ENCODE results near the gene FAM168A.
A peak's percentile ranks its signal among the peaks of the same experiment; 100 is the strongest.

Gene FAM168A

DNA sequence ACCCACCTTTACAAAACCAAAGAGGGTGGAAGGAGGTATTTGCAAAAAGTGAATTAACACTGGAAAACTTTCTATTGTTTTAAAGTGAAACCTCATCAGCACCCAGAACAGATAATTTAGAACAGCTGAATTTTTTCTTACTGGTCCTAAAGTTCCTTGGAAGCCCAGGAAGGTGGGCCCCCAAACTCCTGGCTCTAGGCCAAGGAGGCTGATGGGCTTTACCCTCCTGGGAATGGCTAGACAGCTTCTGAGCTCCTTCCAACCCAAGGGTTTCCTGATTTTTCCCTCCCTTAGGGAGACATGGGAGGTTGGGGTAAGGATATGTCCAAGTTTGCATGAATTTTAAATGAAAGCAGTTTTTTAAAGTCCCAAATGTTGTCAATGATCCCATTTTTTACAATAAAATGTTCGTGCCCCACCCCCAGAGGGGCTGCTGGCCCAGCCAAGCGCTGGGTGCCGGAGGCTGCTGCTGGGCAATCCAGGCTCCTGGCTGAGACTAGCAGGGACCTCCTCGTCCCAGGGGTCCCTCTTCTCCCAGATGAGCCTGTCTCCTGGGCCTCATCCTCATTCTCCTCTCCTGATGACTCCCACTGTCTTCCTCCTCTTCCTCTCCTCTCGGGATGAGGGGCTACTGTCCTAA, 193.3 kb downstream of the FAM168A start:
- DNase-seq (ENCODE audit: low read depth in 3 of 3, low spot score in 1 of 3), result no peak

DNA sequence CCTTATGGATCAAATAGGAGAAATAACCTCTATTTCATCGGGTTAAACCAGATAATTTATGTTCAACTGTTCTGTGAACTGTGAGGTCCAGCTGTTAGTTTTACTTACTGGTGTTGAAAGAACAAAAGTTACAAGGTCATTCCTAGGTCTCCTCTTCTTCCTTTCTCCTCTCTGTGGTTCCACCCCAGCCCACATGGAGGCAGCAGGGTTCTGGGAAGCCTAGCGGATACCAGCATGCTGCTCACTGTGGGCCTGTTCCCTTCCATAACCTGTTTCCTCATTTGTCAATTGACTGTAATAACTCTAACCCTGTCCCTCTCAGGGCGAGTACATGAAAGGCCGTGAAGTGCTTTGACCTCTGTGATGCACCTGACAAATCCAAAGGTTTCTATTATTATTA, 193.9 kb downstream of the FAM168A start:
- DNase-seq (ENCODE audit: low read depth in 3 of 3, low spot score in 1 of 3), result no peak

DNA sequence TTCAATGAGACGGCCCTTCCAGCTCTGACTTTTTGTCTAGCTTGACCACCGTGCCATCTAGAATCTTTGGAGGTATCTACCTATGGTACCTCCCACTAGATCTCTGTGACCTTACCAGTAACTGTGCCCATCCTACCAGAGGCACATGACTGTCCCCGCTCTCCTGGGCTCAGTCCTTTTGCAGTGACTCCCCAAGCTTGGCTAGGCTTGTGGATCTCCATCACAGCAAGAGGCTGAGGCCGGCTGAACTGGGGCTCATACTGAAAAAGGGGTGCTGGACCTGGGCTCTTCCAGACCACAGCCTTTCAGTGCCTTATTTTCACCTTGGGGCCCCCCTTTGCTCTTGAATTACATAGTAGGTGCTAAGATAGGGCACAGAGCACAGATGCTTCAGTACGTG, 194.4 kb downstream of the FAM168A start:
- DNase-seq (ENCODE audit: low read depth in 3 of 3, low spot score in 1 of 3), result no peak

DNA sequence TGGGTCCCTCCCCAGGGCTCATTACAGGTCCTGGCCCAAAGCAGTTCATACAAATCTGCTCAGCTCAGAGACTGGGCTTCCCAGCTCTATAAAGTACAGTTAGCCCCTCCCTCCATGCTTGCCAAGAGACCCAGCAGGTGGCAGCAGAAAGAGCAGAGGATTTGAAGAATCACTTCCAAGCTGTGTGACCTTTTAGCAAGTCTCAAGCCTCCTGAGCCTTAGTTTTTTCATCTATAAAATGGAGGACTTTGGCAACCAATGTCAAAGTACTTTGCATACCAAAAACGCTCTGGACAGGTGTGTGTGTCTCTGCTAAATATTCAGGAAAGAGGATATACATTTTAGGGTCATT, 195.1 kb downstream of the FAM168A start:
- no peak for DNase-seq (ENCODE audit: low read depth in 3 of 3, low spot score in 1 of 3)

DNA sequence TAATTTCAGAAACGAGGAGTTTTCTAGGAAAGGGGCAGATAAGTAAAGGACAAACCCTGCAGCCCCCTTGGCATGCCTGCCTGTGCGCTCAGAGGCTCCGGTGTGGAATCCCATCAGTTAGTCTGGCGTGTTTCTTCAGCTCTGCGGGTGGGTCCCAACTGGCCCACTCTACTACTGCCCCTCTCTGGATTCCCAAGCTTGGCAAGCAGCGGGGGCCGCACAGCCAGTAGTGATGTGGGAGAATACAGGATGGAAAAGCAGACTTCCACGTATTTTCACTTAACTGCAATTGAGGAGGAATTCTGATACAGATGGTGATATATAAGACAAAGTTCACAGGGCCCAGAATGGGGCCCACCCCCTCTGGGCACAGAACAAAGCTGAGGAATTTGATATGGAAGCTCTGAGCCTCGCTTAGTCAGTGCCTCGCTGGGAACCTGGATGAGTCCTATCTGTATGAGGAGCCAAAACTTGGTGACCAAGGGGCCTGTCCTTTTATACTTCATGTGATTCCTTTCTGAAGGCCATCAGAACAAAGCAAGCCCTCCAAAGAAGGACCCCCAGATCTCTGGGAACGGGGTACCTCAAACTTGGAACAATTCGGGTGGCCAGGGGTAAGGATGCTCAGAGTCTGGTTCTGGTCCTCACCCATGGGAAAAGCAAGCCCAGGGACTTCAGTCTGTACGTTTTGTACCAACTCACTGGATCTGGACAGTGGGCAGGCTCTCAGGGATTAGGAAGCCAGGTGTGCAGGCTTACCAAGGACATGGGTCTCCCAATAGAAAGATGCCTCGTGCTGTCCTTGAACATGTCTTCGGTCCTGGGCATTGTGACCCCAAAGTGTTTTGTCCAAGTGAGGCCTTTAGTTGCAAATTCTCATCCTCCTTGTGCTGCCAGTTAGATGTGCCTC, 195.7 kb downstream of the FAM168A start:
- no peak for DNase-seq (ENCODE audit: low read depth in 3 of 3, low spot score in 1 of 3)

DNA sequence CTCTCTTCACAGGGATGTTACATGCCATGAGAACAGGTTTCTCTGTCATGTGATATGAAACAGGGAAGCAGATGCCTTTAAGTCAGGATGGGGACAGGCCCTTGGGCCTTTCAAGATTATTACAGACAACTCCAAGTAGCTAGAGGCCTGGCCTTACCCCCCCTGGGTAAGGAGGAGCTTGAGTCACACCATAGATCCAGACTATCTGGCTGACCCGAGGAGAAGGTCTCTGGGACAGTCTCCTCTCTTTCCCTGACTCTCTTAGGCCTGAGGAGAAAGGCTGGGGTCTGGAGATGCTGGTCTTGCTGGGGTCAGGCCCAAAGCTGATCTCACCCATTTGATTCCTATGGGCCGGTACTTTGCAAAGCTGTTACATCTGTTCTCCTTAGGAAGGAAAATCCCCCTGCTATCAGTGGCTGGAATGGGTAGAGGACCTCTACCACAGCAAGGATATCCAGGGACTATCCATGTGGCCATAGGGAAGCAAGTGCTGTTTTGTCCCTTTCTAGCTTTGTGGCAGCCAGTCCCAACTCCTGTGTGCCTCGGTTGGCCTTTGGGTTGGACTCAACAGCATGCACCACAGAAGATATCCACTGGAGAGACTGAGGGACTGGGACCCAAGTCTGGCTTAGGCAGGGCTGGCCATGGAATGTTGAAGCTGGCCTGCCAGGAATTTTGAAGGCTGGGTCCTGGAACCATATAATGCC, 196.5 kb downstream of the FAM168A start:
- DNase-seq (ENCODE audit: low read depth in 3 of 3, low spot score in 1 of 3), result no peak

DNA sequence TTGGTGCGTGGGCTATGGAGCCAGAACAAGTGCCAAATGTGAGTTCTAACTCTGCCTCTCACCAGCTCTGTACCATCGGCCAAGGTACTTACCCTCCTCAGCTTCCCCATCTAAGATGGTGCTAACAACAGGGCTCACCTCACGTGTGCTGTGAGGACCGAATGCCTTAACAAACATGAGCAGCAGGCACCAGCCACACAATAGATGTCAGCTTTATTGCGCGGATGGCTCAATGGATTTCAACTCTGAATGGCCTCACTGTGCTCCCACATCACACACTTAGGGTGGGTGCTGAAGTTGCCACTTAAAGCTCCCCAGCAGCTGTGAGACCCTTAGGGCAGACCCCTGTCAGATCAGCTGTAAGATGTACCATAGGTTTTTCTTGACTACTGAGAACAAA, 197.6 kb downstream of the FAM168A start:
- no peak for DNase-seq (ENCODE audit: low read depth in 3 of 3, low spot score in 1 of 3)

DNA sequence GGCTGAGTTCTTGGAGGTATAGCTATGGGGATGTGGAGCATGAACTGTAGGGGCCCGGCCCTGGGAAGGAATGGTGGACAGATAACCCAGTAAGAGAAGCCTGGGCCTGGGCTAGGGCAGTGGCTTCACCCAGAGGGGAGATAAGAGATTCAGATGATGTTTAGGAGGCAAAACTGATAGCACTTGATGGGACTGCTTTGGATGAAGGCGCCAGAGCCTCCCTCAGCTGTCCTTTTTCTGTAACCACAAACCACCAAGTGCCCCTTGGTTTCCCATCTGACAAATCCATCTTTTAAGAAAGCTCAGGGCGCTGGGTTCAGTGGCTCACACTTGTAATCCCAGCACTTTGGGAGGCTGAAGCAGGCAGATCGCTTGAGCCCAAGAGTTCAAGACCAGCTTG, 198.3 kb downstream of the FAM168A start:
- no peak for DNase-seq (ENCODE audit: low read depth in 3 of 3, low spot score in 1 of 3)

DNA sequence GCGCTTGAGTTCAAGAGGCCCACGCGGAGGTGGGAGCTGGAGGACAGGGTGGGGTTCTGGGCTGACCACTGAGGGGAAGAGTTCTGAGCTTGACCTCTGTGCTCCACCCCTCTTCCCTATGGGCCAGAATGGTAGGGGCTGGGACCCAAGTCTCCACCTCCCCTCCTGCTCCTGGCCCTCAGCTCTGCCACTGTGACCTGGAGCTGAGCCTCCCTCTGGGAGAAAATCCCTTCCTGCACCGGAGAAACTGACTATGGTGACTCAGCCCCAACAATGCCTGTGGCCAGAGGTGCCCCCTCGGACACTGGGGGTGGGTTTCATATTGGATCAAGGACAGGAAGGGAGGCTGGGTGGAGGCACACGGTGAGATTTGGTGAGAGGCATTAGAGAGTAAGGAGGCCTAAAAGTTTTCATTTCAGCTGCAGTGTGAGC, 198.7 kb downstream of the FAM168A start:
- DNase-seq (ENCODE audit: low read depth in 3 of 3, low spot score in 1 of 3), result no peak

DNA sequence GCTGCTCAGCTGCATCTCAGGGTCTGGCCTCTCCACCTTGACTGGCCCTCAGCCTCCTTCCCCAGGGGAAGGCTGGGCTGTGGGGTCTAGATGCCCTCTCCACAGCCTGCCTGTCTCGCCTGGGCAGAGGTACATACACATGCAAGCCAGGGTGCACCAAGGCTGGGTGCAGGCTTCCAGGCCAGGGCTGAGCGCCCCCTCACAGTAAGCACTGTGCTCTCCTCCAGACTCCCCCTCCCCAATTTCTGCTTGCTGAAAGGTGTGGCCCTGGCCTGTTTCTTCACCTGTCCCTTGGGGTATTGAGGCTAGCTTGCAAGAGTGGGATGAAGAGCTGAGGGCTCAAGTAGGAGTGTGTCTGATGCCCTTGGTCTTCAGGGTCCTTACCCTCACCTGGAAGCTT, 199.2 kb downstream of the FAM168A start:
- no peak for DNase-seq (ENCODE audit: low read depth in 3 of 3, low spot score in 1 of 3)

DNA sequence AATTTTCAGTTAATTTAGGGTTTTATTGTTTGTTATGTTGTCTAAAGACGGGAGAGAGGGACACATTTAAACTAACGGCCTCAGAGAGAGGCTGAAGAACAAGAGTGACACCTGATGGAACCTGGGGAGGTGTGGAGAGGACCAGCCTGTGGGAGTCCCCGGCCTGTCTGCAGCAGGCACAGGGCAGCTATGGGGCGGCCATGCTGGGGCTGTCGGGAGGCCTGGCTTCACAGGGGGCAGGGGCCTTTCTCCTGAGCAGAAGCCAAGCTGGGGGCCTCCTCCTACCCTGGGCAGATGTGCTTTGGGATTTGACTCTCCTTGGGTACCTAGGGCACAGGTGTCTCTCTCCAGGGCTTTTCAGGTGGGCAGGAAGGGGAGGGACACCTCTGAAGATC, 199.8 kb downstream of the FAM168A start:
- no peak for DNase-seq (ENCODE audit: low read depth in 3 of 3, low spot score in 1 of 3)

DNA sequence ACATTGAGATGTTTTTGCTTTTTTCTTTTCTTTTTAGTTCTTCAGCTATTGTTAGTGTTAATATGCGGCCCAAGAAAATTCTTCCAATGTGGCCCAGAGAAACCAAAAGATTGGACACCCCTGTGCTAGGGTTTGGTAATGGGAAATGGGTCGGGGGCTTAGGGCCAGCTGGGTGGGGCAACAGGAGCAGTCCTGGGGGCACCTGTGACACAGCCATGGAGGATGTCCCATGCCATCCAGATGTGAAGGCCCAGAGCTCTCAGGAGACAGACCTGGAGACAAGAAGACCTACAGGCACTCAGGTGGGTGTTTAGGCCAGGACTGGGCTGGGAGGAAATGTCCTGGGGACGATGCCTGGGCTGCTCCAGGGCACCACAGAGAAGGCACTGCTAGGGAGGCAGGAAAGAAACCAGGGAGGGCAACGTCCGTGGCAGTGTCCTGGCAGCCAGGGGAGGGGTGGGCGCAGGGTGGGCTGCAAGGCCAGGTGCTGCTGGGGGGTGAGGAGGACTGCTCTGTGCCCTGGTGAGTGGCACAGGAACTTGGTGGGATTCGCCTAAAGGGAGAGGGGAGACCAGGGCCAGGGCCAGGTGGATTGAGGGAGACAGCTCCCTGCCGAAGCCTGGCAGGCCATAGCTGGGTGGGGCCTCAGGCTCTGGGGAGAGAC, 200.3 kb downstream of the FAM168A start:
- DNase-seq (ENCODE audit: low read depth in 3 of 3, low spot score in 1 of 3), result no peak

DNA sequence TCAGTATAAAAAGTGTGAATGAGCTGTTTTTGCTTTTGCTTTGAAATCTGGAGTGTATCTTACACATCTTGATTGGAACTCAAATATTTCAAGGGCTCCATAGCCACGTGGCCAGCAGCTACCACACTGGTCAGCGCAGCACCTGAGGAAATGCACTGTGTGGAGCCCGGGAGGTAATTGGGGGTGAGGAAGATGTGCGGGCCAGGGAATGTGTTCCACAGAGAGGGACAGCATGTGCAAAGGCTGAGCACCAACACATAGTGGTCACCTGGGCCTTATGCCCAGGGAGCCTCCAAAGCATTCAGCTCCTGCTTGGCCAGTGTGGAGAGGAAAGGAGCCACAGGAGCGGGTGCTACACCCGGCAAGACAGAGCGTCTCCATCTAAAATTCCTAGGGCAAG, 200.9 kb downstream of the FAM168A start:
- DNase-seq (ENCODE audit: low read depth in 3 of 3, low spot score in 1 of 3), result no peak

DNA sequence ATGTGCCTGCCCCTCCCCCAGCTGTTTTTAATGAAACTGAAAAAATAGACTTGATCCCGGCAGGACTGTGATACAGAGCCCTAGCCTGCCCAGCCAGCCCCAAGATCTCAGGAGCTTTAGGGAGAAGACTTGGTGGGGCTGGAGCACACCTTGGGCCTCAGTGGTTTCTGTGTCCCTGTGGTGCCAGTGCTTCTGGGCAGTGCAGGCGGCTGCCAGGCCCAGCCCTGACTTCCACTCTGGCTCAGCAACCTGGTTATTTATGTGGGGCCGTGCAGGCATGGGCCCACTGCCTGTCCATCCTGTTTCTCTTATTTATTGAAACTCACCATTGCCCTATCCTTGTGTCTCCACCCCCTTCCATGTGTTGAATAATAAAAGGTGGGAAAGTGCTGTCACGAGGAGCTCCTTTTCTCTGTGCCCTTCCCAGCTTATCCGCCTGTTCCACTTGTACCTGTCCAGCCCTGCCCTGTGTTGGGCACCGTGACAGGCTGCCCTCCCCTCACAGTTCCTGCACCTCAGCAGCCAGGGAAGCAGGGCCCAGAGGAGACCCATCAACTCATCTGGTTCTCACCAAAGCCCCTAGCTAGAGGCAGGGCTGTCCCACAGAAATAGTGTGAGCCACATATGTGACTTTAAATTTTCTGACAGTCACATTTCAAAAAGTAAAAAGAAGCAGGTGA, 201.5 kb downstream of the FAM168A start:
- no peak for DNase-seq (ENCODE audit: low read depth in 3 of 3, low spot score in 1 of 3)

DNA sequence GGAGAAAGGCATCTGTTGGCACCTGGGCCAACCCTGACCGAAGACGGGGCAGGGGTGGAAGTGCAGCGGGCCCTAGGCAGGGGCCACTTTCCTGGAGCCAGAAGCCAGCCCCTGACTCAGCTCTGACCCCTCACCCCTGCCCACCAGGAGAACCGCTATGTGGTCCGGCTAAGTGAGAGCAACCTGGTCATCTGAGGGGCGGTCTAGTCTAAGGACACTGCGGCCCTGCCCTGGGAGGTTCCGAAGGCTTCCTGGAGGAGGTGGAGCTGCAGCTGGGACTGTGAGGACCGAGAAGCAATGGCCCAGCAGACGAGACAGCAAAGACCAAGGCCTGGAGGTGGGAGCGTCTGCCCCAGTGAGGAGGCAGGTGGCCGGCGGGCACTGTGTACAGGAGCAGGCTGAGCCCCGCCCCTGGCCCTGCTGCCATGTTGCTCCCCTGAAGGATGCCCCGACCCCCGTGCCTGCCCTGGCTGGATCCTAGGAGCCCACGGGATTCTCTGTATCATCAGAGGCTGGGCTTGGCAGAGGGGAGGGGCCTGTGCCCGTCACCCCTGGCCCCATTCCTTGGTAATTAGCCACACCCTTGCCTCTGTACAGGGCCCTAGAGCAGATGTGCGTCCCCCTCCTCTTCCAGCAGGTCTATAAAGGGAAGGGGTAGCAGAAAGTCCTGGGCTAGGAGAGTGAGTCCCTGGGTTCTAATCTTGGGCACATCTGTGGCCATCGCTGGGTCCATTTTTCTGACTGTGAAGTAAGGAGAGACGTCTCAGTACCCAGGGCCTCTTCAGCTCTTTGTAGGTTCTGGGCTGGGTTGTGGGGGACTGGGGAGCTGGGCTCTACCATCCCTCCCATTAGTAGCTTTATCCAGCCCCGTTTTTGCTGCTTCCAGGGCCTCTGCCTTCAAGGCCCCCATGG, 202.4 kb downstream of the FAM168A start:
- DNase-seq (ENCODE audit: low read depth in 3 of 3, low spot score in 1 of 3), result no peak

DNA sequence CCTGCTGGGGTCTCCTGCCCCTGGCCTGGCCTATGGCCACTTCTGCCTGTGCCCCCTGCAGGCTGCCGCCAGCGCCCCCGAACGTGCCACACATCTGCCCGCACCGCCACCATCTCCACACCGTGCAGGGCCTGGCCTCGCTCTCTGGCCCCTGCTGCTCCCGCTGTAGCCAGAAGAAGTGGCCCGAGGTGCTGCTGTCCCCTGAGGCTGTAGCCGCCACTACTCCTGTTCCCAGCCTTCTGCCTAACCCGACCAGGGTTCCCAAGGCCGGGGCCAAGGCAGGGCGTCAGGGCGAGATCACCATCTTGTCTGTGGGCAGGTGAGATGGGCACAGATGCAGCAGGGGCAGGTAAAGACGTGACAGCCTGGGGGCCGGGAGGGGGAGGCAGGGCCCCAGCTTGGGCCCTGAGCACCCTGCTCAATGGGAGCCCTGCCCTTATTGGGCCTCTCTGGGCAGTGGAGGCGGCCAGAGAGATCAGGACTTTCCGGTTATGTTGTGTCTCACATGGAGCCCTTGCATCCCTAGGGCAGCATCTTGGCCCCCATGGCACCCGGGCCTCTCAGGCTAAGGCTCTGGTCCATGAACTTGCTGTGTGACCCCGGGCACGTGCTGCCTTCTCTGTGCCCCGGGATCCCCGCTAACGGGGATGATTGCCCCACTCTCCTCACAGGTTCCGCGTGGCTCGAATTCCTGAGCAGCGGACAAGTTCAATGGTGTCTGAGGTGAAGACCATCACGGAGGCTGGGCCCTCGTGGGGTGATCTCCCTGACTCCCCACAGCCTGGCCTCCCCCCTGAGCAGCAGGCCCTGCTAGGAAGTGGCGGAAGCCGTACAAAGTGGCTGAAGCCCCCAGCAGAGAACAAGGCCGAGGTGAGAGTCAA, 203.3 kb downstream of the FAM168A start:
- no peak for DNase-seq (ENCODE audit: low read depth in 3 of 3, low spot score in 1 of 3)

DNA sequence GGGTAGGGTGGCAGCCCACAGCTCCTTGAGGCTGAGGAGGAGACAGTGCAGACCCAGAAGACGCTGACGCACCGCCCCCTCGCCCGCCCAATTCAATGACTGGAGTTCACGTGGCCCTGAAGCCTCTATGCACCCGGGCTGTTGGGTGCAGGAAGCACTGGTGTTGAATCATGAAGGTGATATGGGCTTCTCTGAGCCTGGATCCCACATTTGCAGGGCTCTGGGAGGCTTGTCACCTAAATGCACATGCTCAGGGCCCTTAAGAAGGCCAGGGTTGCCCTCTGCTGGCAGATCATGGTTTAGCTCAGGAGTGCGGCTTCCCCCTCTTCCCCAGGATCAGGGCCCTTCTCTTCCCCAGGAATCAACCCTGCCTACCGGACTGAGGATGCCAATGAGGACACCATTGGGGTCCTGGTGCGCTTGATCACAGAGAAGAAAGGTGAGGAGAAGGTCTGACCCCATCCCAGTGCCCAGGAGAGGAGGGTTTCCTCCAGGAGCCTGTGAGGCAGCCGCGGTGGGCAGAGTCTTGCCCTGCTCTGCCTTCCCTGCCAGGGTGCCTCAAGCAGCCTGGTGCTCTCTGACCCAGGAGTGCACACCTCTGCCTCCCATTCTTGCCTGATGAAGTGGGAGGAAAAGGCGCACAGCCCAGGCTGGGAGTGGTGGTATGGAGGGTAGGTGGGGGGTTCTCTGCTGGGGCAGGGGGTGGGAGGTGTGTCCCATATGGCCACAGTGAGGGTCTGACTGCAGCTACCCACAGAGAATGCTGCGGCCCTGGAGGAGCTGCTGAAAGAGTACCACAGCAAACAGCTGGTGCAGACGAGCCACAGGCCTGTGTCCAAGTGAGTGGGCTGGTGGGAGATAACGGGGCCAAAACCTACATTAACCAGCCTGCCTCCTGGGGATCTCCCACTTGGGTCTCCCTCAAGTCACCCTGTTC, 204.2 kb downstream of the FAM168A start:
- DNase-seq (ENCODE audit: low read depth in 3 of 3, low spot score in 1 of 3), result peak; percentile 28 to 48 (median 44)

DNA sequence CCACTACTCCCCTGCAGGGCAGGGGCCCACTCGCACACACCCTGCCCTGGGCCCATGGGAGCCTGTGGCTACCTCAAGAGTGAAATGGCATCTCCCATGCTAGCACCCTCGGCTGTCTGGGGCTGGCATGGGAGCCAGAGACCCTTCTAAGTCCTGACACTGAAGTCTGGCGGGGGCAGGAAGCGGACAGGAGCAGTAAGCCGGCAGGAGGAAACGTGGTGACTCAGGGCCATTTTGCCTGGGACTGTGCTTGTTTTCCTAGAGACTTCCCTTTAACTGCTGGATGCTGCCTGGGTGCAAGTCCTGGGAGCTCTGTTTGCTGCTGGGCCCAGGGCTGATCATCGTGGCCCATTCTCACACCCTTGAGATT, 204.9 kb downstream of the FAM168A start:
- DNase-seq (ENCODE audit: low read depth in 3 of 3, low spot score in 1 of 3), result no peak
